Osteocyte (in vitro differentiated cells): ENCODE measurements around the gene NHP2. TPM values are rescaled to one million over a fixed set of nuclear protein-coding genes. Genes with fewer than 3 reads are reported as not detected.

ENCODE experiments used
- DNase-seq: peaks from one replicate; pipeline ENCODE4 v3.0.0; 2021; ENCODE audit warnings: mixed read lengths; ENCODE audit not compliant: unreplicated experiment; ENCODE audit errors: extremely low spot score
- H3K27ac Mint-ChIP-seq: one replicate; pipeline ENCODE4 v1.8.0; 2021; ENCODE audit warnings: mild to moderate bottlenecking, mixed read lengths; ENCODE audit not compliant: unreplicated experiment
- H3K27me3 Mint-ChIP-seq: one replicate; pipeline ENCODE4 v1.8.0; 2021; ENCODE audit warnings: mixed read lengths; ENCODE audit not compliant: unreplicated experiment
- H3K36me3 Mint-ChIP-seq: one replicate; pipeline ENCODE4 v1.8.0; 2021; ENCODE audit warnings: mixed read lengths; ENCODE audit not compliant: unreplicated experiment
- H3K4me1 Mint-ChIP-seq: one replicate; pipeline ENCODE4 v1.8.0; 2021; ENCODE audit warnings: mixed read lengths; ENCODE audit not compliant: unreplicated experiment
- H3K4me3 Mint-ChIP-seq: one replicate; pipeline ENCODE4 v1.8.0; 2021; ENCODE audit warnings: mild to moderate bottlenecking, moderate library complexity, mixed read lengths; ENCODE audit not compliant: unreplicated experiment
- H3K9me3 Mint-ChIP-seq: one replicate; pipeline ENCODE4 v1.8.0; 2021; ENCODE audit warnings: mixed read lengths; ENCODE audit not compliant: unreplicated experiment
- total RNA-seq: library from RNA; stranded (reverse); gene quantifications from 2 replicates; pipeline ENCODE4 v1.2.1, GENCODE V29; 2021
- TF ChIP-seq, protein P1 (sequence below): fragments of 200-600 bp; sonication (generic); IDR thresholded peaks from 2 replicates; pipeline ENCODE4 v1.5.0; 2021; ENCODE audit warnings: antibody characterized with exemption, mild to moderate bottlenecking, moderate library complexity

The NHP2 gene
- total RNA-seq, 1 donor from 2014 or later, result 94.2 TPM

DNA sequence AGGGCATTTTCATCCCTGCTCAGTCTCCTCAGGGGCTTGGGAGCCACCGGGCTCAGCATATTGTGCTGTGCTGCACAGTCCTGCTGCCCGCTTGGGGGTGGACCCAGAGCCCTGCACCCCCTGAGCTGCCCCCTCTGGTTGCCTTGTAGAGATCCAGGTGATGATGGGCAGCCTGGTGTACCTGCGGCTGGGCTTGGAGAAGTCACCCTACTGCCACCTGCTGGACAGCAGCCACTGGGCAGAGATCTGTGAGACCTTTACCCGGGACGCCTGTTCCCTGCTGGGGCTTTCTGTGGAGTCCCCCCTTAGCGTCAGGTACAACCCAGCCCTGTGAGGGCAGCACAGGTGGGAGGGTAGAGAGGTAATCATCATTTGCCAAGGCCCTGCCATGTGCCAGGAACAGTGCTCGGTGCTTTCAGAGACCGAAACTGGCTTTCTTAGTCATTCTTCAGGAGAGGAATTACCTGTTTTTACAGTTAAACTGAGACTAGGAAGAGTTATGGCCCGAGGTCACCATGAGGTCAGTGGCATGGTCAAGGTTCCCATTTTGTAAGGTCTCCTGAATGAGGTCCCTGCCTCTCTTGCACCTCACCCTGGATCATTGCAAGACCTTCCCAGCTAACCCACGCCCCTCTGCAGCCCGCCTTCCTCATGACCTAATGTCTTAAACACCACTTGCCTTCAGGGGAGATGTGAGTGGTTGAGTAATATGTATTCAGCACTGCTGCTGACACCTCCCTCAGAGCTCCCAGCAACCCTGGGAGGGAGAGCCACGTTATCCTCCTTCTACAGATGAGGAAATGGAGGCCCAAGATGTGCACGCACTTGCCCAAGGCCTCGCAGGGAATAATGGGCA is 7.5 kb downstream of the NHP2 start:
- H3K27ac Mint-ChIP-seq, result no peak overlapping the region
- H3K9me3 Mint-ChIP-seq, result no peaks in the 10 kb centered on the region
- no peaks in the 10 kb centered on the region for H3K4me1 Mint-ChIP-seq
- TF ChIP-seq, protein P1, sequence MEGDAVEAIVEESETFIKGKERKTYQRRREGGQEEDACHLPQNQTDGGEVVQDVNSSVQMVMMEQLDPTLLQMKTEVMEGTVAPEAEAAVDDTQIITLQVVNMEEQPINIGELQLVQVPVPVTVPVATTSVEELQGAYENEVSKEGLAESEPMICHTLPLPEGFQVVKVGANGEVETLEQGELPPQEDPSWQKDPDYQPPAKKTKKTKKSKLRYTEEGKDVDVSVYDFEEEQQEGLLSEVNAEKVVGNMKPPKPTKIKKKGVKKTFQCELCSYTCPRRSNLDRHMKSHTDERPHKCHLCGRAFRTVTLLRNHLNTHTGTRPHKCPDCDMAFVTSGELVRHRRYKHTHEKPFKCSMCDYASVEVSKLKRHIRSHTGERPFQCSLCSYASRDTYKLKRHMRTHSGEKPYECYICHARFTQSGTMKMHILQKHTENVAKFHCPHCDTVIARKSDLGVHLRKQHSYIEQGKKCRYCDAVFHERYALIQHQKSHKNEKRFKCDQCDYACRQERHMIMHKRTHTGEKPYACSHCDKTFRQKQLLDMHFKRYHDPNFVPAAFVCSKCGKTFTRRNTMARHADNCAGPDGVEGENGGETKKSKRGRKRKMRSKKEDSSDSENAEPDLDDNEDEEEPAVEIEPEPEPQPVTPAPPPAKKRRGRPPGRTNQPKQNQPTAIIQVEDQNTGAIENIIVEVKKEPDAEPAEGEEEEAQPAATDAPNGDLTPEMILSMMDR, result peak; percentile 75
- no peak overlapping the region for H3K4me3 Mint-ChIP-seq
- H3K36me3 Mint-ChIP-seq, result peaks cover 40% of the 10 kb centered on the region
- no peak for DNase-seq
- H3K27me3 Mint-ChIP-seq, result no peaks in the 10 kb centered on the region

- DNase-seq, result no peak
- Mint-ChIP-seq H3K4me1 (no peaks in the 10 kb centered on the region), H3K27ac (no peak overlapping the region), H3K36me3 (peaks cover 39% of the 10 kb centered on the region), H3K9me3 (no peaks in the 10 kb centered on the region), H3K4me3 (no peak overlapping the region), H3K27me3 (no peaks in the 10 kb centered on the region)
- TF ChIP-seq, protein P1, result no peak
Observed at GRCh38 chr5:178143901-178144300, 9.8 kb downstream of the NHP2 start.

DNA sequence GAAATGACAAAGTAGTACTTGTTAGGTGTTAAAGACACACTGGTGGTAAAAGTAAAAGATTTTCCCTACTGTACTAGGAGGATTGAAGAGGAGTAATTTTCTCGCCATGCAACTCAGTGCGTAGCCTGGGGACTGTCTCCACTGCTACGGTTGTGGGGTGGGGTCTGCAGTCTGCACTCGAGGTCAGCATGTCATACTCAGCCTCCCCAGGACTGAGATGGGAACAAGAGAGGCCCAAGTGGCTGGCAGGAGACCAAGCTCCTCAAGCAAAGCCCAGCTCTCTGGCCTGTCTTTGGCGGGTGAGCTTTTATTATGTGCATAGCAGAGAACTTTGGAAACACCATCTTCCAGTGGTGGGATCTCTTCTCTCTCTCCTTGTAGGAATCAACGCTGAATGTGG is 10.4 kb downstream of the NHP2 start:
- TF ChIP-seq, protein P1, result no peak

GRCh38 chr5:178142642-178143041 is 11.0 kb downstream of the NHP2 start:
- H3K27me3 Mint-ChIP-seq, result no peaks in the 10 kb centered on the region
- no peak overlapping the region for H3K27ac Mint-ChIP-seq
- H3K4me3 Mint-ChIP-seq, result no peak overlapping the region
- no peaks in the 10 kb centered on the region for H3K9me3 Mint-ChIP-seq
- H3K4me1 Mint-ChIP-seq, result no peaks in the 10 kb centered on the region
- peaks cover 37% of the 10 kb centered on the region for H3K36me3 Mint-ChIP-seq
- TF ChIP-seq, protein P1, result no peak
- no peak for DNase-seq

More for the DNA sequence above, 10.4 kb downstream of the NHP2 start:
- no peaks in the 10 kb centered on the region for H3K27me3 Mint-ChIP-seq
- no peak overlapping the region for H3K27ac Mint-ChIP-seq
- H3K36me3 Mint-ChIP-seq, result peaks cover 39% of the 10 kb centered on the region
- H3K4me3 Mint-ChIP-seq, result no peak overlapping the region
- no peaks in the 10 kb centered on the region for H3K4me1 Mint-ChIP-seq
- no peak for DNase-seq
- no peaks in the 10 kb centered on the region for H3K9me3 Mint-ChIP-seq

DNA sequence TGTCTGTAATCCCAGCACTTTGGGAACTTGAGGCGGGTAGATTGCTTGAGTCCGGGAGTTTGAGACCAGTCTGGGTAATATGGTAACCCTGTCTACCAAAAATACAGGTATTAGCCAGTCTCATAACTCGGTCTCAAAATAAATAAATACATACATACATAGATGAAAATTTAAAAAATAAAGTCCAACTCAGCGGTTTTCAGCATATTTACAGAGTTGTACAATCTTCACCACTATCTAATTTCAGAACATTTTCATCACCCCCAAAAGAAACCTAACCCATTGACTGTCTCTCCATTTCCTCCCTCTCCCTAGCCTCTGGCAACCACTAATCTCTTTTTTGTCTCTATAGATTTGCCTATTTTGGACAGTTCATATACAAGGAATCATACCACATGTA is 12.1 kb downstream of the NHP2 start:
- Mint-ChIP-seq H3K27me3 (no peaks in the 10 kb centered on the region), H3K9me3 (no peaks in the 10 kb centered on the region), H3K4me1 (no peaks in the 10 kb centered on the region), H3K36me3 (peaks cover 32% of the 10 kb centered on the region), H3K27ac (no peak overlapping the region), H3K4me3 (no peak overlapping the region)
- TF ChIP-seq, protein P1, result no peak
- DNase-seq, result no peak
